Measurements from ENCODE around the gene RFTN1. TPM values are rescaled to one million over a fixed set of nuclear protein-coding genes. Genes with fewer than 3 reads are reported as not detected.

RFTN1 gene
- total RNA-seq, 1 donor from 2014 or later: 0.96 TPM

- no peak for TF ChIP-seq CTCF (IDR thresholded peaks at IDR 0.05; ENCODE audit: unreplicated experiment)
- H3K27ac Mint-ChIP-seq: no peak overlapping the region
- peaks cover 19% of the 10 kb centered on the region for H3K27me3 Mint-ChIP-seq
- no peak overlapping the region for H3K4me3 Mint-ChIP-seq (ENCODE audit: low read depth)
- peaks cover 20% of the 10 kb centered on the region for H3K4me1 Mint-ChIP-seq (ENCODE audit: low read depth)
- H3K9me3 Mint-ChIP-seq (ENCODE audit: low read depth): peaks cover 6% of the 10 kb centered on the region
- H3K36me3 Mint-ChIP-seq (ENCODE audit: insufficient read depth): no peaks in the 10 kb centered on the region
- DNase-seq (ENCODE audit: low spot score, unreplicated experiment): no peak
Observed at GRCh38 chr3:16464511-16465148, 48.9 kb downstream of the RFTN1 start.

- Mint-ChIP-seq H3K36me3 (ENCODE audit: insufficient read depth) (no peaks in the 10 kb centered on the region), H3K4me3 (ENCODE audit: low read depth) (no peak overlapping the region), H3K27ac (no peak overlapping the region), H3K4me1 (ENCODE audit: low read depth) (peaks cover 20% of the 10 kb centered on the region), H3K9me3 (ENCODE audit: low read depth) (peaks cover 6% of the 10 kb centered on the region), H3K27me3 (peaks cover 19% of the 10 kb centered on the region)
- TF ChIP-seq CTCF (IDR thresholded peaks at IDR 0.05; ENCODE audit: unreplicated experiment): no peak
- no peak for DNase-seq (ENCODE audit: low spot score, unreplicated experiment)
Observed at GRCh38 chr3:16463914-16464313, 49.6 kb downstream of the RFTN1 start.

GRCh38 chr3:16463119-16463518, 50.4 kb downstream of the RFTN1 start:
- Mint-ChIP-seq H3K27ac (no peak overlapping the region), H3K4me3 (ENCODE audit: low read depth) (no peak overlapping the region), H3K4me1 (ENCODE audit: low read depth) (peaks cover 17% of the 10 kb centered on the region), H3K36me3 (ENCODE audit: insufficient read depth) (no peaks in the 10 kb centered on the region), H3K27me3 (peaks cover 19% of the 10 kb centered on the region), H3K9me3 (ENCODE audit: low read depth) (peaks cover 6% of the 10 kb centered on the region)
- no peak for DNase-seq (ENCODE audit: low spot score, unreplicated experiment)
- no peak for TF ChIP-seq CTCF (IDR thresholded peaks at IDR 0.05; ENCODE audit: unreplicated experiment)

- TF ChIP-seq CTCF (IDR thresholded peaks at IDR 0.05; ENCODE audit: unreplicated experiment): no peak
- H3K4me1 Mint-ChIP-seq (ENCODE audit: low read depth): peaks cover 13% of the 10 kb centered on the region
- no peak overlapping the region for H3K27ac Mint-ChIP-seq
- H3K36me3 Mint-ChIP-seq (ENCODE audit: insufficient read depth): no peaks in the 10 kb centered on the region
- H3K27me3 Mint-ChIP-seq: peaks cover 16% of the 10 kb centered on the region
- H3K4me3 Mint-ChIP-seq (ENCODE audit: low read depth): no peak overlapping the region
- DNase-seq (ENCODE audit: low spot score, unreplicated experiment): no peak
- peaks cover 6% of the 10 kb centered on the region for H3K9me3 Mint-ChIP-seq (ENCODE audit: low read depth)
Observed at GRCh38 chr3:16462679-16463078, 50.8 kb downstream of the RFTN1 start.

GRCh38 chr3:16461463-16462245, 51.8 kb downstream of the RFTN1 start:
- no peak for TF ChIP-seq CTCF (IDR thresholded peaks at IDR 0.05; ENCODE audit: unreplicated experiment)
- H3K9me3 Mint-ChIP-seq (ENCODE audit: low read depth): peaks cover 6% of the 10 kb centered on the region
- no peak for DNase-seq (ENCODE audit: low spot score, unreplicated experiment)
- H3K27ac Mint-ChIP-seq: no peak overlapping the region
- peaks cover 5% of the 10 kb centered on the region for H3K4me1 Mint-ChIP-seq (ENCODE audit: low read depth)
- no peaks in the 10 kb centered on the region for H3K36me3 Mint-ChIP-seq (ENCODE audit: insufficient read depth)
- H3K4me3 Mint-ChIP-seq (ENCODE audit: low read depth): no peak overlapping the region
- H3K27me3 Mint-ChIP-seq: peaks cover 9% of the 10 kb centered on the region
